Muscle of leg (tissue), 11 donors: ENCODE results near the gene CPNE2. TPM values are rescaled to one million over a fixed set of nuclear protein-coding genes. Genes with fewer than 3 reads are reported as not detected.
"Not testable (repeated sequence)": the region's sequence is repeated elsewhere in the genome, so short reads cannot be mapped to it uniquely, and the experiment has no call there.

Experiments used
- DNase-seq: peaks from one replicate; pipeline ENCODE4 v3.0.0; 2013
- H3K27ac ChIP-seq: one replicate; pipeline ENCODE4 v1.5.1; 2013; ENCODE audit warnings: mild to moderate bottlenecking, low read length, control low read depth
- H3K27me3 ChIP-seq: one replicate; pipeline ENCODE4 v1.6.1; 2013; ENCODE audit warnings: low read length; ENCODE audit not compliant: control insufficient read depth, insufficient read depth
- H3K36me3 ChIP-seq: one replicate; pipeline ENCODE4 v1.6.1; 2013; ENCODE audit warnings: low read length; ENCODE audit not compliant: control insufficient read depth, insufficient read depth
- H3K4me1 ChIP-seq: one replicate; pipeline ENCODE4 v1.6.1; 2013; ENCODE audit warnings: low read length; ENCODE audit not compliant: control insufficient read depth, insufficient read depth
- H3K4me3 ChIP-seq: one replicate; pipeline ENCODE4 v1.5.1; 2013; ENCODE audit warnings: low read length, control low read depth
- H3K9me3 ChIP-seq: replicated peaks from 2 replicates; pipeline ENCODE4 v1.6.1; 2013; ENCODE audit warnings: low read depth, low read length; ENCODE audit not compliant: control insufficient read depth
- WGBS: methylation state at CpG from one replicate; pipeline ENCODE4 v1.1.5; 2013; ENCODE audit warnings: missing lambda C conversion rate; ENCODE audit not compliant: insufficient coverage; 5-methylcytosine and 5-hydroxymethylcytosine counted together
- polyA plus RNA-seq, 8 donors: library from polyadenylated mRNA; unstranded; fragments of 120-200 nt; gene quantifications; one replicate each; pipeline versions ENCODE4 v1.2.1 to v1.2.3, GENCODE V29; 2013; ENCODE audit warnings: inconsistent platforms in 1 of 8, low replicate concordance in 1 of 8; ENCODE audit not compliant: insufficient read length in 8 of 8, insufficient read depth in 1 of 8
- total RNA-seq: library from RNA; stranded (reverse); fragments of 120-200 nt; gene quantifications from one replicate; pipeline ENCODE4 v1.2.4, GENCODE V29; 2013

The CPNE2 gene
- total and polyA plus RNA-seq, 9 donors: 14.8 to 34.2 (median 28.2) TPM

DNA sequence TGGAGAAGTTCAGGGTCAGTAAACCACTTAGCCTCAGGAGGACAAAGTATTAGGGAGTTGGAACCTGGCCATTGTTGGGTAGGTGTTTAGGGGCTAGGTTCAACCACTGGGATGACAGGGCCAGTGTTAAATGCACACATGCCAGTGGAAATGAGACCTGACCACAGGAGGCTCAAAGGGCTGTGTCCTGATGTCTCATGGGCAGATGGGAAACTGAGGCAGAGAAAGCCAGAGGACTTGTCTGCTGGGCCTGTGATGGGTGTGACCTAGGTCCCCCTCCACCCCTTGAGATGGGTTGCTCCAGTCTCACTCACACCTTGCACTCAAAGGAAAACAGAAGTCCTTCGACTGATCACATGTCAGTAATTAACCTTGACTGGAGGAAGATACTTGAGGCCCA lies 16.0 kb downstream of the CPNE2 start:
- DNase-seq: no peak
- no peaks in the 10 kb centered on the region for H3K9me3 ChIP-seq
- no peak overlapping the region for H3K27ac ChIP-seq
- peaks cover 3% of the 10 kb centered on the region for H3K36me3 ChIP-seq
- no peaks in the 10 kb centered on the region for H3K27me3 ChIP-seq
- no peak overlapping the region for H3K4me3 ChIP-seq
- H3K4me1 ChIP-seq: peaks cover 9% of the 10 kb centered on the region
- WGBS: 80% methylated on average over 1 of the region's 1 CpG

DNA sequence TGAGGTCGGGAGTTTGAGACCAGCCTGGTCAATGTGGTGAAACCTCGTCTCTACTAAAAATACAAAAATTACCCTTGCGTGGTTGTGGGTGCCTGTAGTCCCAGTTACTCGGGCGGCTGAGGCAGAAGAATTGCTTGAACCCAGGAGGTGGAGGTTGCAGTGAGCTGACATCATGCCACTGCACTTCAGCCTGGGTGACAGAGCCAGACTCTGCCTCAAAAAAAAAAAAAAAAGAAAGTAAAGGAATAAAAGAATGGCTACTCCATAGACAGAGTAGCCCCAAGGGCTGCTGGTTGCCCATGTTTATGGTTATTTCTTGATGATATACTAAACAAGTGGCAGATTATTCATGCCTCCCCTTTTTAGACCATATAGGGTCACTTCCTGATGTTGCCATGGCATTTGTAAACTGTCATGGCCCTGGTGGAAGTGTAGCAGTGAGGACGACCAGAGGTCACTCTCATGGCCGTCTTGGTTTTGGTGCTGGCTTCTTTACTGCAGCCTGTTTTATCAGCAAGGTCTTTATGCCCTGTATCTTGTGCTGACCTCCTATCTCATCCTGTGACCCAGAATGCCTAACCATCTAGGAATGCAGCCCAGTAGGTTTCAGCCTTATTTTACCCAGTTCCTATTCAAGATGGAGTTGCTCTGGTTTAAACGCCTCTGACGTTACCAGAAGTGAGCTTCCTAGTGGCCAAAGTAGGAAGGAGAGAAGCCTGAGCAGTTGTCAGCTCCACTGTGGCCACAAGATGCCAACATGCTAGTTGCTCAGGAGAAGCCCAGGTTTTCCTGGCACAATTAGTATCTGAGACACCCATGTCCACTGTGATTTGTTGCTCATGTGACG lies 17.1 kb downstream of the CPNE2 start:
- H3K27me3 ChIP-seq, DNase-seq, H3K4me1 ChIP-seq, H3K27ac ChIP-seq, H3K9me3 ChIP-seq, H3K4me3 ChIP-seq: not testable (repeated sequence)
- H3K36me3 ChIP-seq: peaks cover 12% of the 10 kb centered on the region
- 65% methylated on average over 6 of the region's 10 CpGs for WGBS

DNA sequence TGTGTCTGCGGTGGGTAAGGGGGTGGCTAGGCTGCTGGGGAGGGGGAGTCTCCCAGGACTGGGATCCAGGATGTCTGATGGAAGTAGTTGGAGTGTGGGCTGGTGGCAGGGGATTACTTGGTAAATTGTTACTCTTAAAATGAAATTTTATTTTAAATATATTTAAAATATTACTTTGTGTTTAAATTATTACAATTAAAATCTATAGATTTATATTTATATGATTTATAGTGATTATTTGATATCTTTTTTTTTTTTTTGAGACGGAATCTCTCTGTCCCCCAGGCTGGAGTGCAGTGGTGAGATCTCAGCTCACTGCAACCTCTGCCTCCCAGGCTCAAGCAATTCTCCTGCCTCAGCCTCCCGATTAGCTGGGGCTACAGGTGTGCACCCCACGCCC lies 18.6 kb downstream of the CPNE2 start:
- H3K4me1 ChIP-seq: peaks cover 20% of the 10 kb centered on the region

DNA sequence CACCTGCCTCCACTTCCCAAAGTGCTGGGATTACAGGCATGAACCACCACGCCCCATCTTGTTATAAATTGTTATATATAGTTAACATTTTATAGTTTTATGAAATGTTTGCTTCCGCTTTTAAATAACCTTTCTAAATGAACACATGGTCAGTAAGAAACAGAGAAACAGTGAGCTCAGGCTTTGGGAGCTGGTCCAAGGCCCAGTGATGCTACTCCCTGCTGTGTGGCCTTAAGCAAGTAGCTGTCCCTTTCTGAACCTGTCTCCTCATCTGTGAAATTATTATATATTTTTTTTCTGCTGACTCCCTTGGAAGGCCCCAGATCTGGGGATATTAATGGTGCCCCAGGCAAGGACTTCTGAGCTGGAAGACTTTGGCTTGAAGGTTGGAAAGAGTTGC lies 19.0 kb downstream of the CPNE2 start:
- no peak for DNase-seq
- Histone ChIP-seq H3K36me3 (peaks cover 16% of the 10 kb centered on the region), H3K4me3 (no peak overlapping the region), H3K4me1 (peaks cover 23% of the 10 kb centered on the region), H3K27ac (no peak overlapping the region), H3K27me3 (no peaks in the 10 kb centered on the region), H3K9me3 (no peaks in the 10 kb centered on the region)
- no CpG with 5 or more reads among the region's 2 CpGs for WGBS

More for the DNA sequence above, 18.6 kb downstream of the CPNE2 start:
- WGBS: 60% methylated on average over 1 of the region's 4 CpGs
- Histone ChIP-seq H3K27ac (no peak overlapping the region), H3K4me3 (no peak overlapping the region), H3K9me3 (no peaks in the 10 kb centered on the region), H3K27me3 (no peaks in the 10 kb centered on the region), H3K36me3 (peaks cover 12% of the 10 kb centered on the region)
- DNase-seq: no peak

DNA sequence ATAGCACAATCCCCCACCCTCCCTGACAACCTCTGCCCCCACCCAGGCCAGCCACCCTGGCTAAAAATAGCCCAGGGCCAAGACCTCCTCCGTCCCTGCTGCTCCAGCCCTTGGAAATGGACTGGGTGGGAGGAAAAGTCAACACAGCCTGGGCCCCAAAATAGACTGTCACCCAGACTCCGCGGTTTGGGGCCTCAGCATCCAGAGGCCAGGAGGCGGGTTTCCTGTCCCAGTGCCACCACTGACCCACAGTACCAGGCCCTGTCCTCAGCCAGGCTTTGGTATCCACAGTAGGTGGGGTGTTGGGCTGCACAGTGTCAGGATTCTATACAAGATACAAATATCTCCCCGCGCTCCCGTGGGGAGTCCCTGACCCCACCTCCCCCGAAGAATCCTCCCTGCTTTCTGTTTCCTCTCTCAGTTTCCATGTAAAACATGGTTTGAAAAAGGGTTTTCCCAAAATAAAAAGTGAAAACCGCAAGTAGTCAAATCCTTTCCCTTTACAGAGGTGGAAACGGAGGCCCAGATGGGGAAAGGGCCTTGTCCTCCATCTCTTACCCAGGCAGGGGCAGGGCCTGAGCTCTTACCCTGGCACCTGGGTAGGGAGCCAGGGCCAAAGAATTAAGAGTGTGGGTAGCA lies 20.1 kb downstream of the CPNE2 start:
- peaks cover 21% of the 10 kb centered on the region for H3K4me1 ChIP-seq
- no peaks in the 10 kb centered on the region for H3K9me3 ChIP-seq
- no peaks in the 10 kb centered on the region for H3K27me3 ChIP-seq
- H3K27ac ChIP-seq: no peak overlapping the region
- no peak for DNase-seq
- H3K36me3 ChIP-seq: peaks cover 22% of the 10 kb centered on the region
- WGBS: 65% methylated on average over 4 of the region's 10 CpGs
- H3K4me3 ChIP-seq: no peak overlapping the region

DNA sequence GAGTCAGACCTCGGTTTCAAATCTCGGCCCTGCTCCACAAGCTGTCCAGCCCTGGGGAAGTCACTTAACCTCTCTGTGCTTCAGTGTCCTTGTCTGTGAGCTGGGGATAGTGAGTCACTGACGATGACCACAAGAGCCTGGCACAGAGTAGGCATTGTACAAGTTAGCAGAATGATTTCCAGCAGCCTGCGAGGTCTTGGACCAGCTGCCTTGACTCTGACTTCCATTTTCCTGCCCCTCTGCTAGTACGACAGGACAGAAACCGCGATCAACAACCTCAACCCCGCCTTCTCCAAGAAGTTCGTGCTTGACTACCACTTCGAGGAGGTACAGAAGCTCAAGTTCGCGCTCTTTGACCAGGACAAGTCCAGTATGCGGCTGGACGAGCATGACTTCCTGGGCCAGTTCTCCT lies 20.7 kb downstream of the CPNE2 start:
- H3K4me3 ChIP-seq: no peak overlapping the region
- no peak for DNase-seq
- no peak overlapping the region for H3K27ac ChIP-seq
- peaks cover 21% of the 10 kb centered on the region for H3K4me1 ChIP-seq
- H3K36me3 ChIP-seq: peaks cover 22% of the 10 kb centered on the region
- WGBS: 85% methylated on average over 13 of the region's 14 CpGs
- H3K27me3 ChIP-seq: no peaks in the 10 kb centered on the region
- no peaks in the 10 kb centered on the region for H3K9me3 ChIP-seq

DNA sequence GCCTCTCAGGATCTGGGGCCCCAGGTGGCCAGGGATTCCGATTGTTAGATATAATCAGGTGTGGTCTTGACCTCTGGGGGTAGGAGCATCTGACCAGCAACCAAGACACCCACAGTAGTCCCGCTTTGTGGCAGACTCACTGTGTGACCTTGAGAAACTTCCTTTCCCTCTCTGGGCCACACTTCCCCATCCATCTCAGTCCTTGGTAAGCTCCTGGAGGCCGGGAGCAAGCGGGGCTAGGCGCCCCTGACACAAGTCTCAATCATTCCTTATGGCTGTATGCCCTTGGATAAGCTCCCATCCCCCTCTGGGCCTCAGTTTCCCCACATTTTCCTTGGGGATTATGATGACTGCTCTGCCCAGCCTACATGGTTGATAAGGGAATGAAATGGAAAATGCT lies 21.3 kb downstream of the CPNE2 start:
- Histone ChIP-seq H3K4me1 (peaks cover 21% of the 10 kb centered on the region), H3K4me3 (no peak overlapping the region), H3K27ac (no peak overlapping the region), H3K27me3 (no peaks in the 10 kb centered on the region), H3K9me3 (no peaks in the 10 kb centered on the region), H3K36me3 (peaks cover 22% of the 10 kb centered on the region)
- no peak for DNase-seq
- WGBS: 100% methylated on average over 1 of the region's 5 CpGs

DNA sequence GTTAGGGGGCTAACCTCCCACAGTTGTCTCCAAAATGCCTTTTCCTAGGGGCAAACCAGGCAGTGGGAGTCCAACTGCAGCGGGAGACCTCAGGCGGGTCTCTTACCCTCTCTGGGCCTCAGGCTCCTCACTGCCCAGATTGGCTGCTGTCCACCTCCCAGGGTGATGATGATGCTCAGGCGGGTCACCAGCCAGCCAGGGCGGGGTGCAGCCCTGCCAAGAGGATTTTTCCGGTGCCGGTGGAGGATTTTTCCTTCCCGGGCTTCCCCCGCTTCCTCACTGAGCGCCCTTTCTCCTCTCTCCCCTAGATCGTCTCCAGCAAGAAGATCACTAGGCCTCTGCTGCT lies 22.8 kb downstream of the CPNE2 start:
- no peak for DNase-seq
- H3K4me1 ChIP-seq: peaks cover 21% of the 10 kb centered on the region
- no peaks in the 10 kb centered on the region for H3K27me3 ChIP-seq
- H3K36me3 ChIP-seq: peaks cover 27% of the 10 kb centered on the region
- H3K27ac ChIP-seq: peak overlapping the region; percentile 59
- WGBS: 32% methylated on average over 8 of the region's 10 CpGs
- no peaks in the 10 kb centered on the region for H3K9me3 ChIP-seq
- no peak overlapping the region for H3K4me3 ChIP-seq

DNA sequence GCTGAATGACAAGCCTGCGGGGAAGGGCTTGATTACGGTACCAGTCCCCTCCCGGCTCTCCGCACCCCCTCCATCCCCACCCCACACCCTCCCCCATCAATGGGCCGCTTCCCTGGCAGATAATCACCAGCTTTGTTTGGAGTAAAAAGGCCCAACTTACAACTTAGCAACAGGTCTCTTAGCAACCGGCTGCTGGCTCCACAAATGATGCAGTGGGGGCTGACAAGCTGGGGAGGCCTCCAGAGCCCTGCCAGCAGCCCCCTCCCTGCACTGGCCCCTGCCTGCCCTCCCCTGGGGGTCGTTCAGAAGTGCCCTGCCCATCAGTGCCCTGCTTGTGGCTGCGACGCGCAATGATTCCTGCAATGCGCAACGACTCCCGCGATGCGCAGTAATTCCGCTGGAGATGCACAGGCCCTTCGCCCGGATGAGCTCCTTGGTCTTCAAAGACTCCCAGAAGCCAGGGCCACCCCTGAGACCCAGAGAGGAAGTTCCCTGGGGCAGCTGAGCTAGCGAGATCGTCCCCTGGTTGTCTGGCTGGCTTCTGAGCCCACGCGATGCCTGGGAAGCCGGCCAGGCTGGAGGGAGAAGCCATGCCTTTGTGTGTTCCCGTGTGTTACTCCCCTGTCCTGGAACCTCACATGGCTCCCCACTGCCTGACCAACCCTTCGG lies 23.3 kb downstream of the CPNE2 start:
- Histone ChIP-seq H3K27me3 (no peaks in the 10 kb centered on the region), H3K4me3 (no peak overlapping the region), H3K36me3 (peaks cover 29% of the 10 kb centered on the region), H3K27ac (peak overlapping the region; percentile 59), H3K9me3 (no peaks in the 10 kb centered on the region), H3K4me1 (peaks cover 21% of the 10 kb centered on the region)
- DNase-seq: peak; percentile 89
- WGBS: 26% methylated on average over 21 of the region's 25 CpGs

DNA sequence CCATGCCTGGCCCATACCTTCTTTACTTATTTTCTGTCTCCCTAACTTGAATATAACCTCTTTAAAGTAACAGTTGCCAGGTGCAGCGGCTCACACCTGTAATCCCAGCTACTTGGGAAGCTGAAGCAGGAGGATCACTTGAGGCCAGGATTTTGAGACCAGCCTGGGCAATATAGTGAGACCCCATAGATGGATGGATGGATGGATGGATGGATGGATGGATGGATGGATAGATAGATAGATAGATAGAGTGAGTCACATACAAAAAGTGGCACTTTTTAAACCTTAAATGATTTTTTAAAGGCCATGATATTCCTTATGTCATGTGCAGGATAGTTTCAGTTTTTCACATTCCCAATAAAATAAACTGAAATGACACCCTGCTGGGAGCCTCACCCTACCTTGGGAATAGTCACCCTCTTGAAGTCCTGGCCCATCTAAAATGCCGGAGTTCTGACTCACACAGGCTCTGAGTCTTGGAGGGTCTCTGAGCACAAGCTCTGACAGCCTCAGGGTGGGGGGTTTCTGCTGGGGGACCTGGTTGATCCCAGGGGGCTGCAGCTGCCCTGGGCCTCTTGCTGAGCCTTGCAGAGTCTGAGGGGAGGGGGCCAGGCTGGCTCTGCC lies 26.2 kb downstream of the CPNE2 start:
- H3K9me3 ChIP-seq: no peaks in the 10 kb centered on the region
- no CpG with 5 or more reads among the region's 2 CpGs for WGBS
- H3K27me3 ChIP-seq: no peaks in the 10 kb centered on the region
- H3K27ac ChIP-seq: no peak overlapping the region
- H3K4me1 ChIP-seq: peaks cover 14% of the 10 kb centered on the region
- no peak for DNase-seq
- H3K4me3 ChIP-seq: no peak overlapping the region
- H3K36me3 ChIP-seq: peaks cover 33% of the 10 kb centered on the region
